ENCODE data around the gene FYN. TPM values are rescaled to one million over a fixed set of nuclear protein-coding genes. Genes with fewer than 3 reads are reported as not detected.
"Not testable (repeated sequence)": the region's sequence is repeated elsewhere in the genome, so short reads cannot be mapped to it uniquely, and the experiment has no call there.

Gene FYN
- 319 TPM for total RNA-seq

- FAIRE-seq = peak; percentile 52
Measured at GRCh38 chr6:111873178-111874024, at the start of gene FYN. Gene FYN (minus strand): TSS chr6:111873452. CDS start chr6:111720051, 153,401 bp downstream.

GRCh38 chr6:111922454-111923297 lies 49.4 kb upstream of the FYN start:
- FAIRE-seq (no peak), DNase-seq (ENCODE audit: low spot score in 2 of 2) (no peak)

More at GRCh38 chr6:111873178-111874024, at the start of gene FYN:
- peak; percentile 98 for DNase-seq (ENCODE audit: low spot score in 2 of 2)

- DNase-seq (ENCODE audit: low spot score in 2 of 2) = no peak
- no peak for FAIRE-seq
Measured at GRCh38 chr6:111921103-111921502, 47.9 kb upstream of the FYN start.

GRCh38 chr6:111920578-111920977 lies 47.3 kb upstream of the FYN start:
- DNase-seq (ENCODE audit: low spot score in 2 of 2) (no peak), FAIRE-seq (no peak)

GRCh38 chr6:111918825-111919224 lies 45.6 kb upstream of the FYN start:
- FAIRE-seq (no peak), DNase-seq (ENCODE audit: low spot score in 2 of 2) (no peak)

- FAIRE-seq = no peak
- no peak for DNase-seq (ENCODE audit: low spot score in 2 of 2)
Measured at GRCh38 chr6:111916747-111917146, 43.5 kb upstream of the FYN start.

- DNase-seq (ENCODE audit: low spot score in 2 of 2) = no peak
- no peak for FAIRE-seq
Measured at GRCh38 chr6:111914617-111915016, 41.4 kb upstream of the FYN start.

GRCh38 chr6:111912904-111913303 lies 39.7 kb upstream of the FYN start:
- no peak for FAIRE-seq

GRCh38 chr6:111911428-111911827 lies 38.2 kb upstream of the FYN start:
- no peak for FAIRE-seq
- no peak for DNase-seq (ENCODE audit: low spot score in 2 of 2)

More at GRCh38 chr6:111912904-111913303, 39.7 kb upstream of the FYN start:
- no peak for DNase-seq (ENCODE audit: low spot score in 2 of 2)

GRCh38 chr6:111909238-111909637 lies 36.0 kb upstream of the FYN start:
- DNase-seq (ENCODE audit: low spot score in 2 of 2) (no peak), FAIRE-seq (no peak)

GRCh38 chr6:111908365-111908764 lies 35.1 kb upstream of the FYN start:
- not testable (repeated sequence) for FAIRE-seq; DNase-seq (ENCODE audit: low spot score in 2 of 2)

- DNase-seq (ENCODE audit: low spot score in 2 of 2) (no peak), FAIRE-seq (no peak)
Measured at GRCh38 chr6:111900735-111901134, 27.5 kb upstream of the FYN start.

GRCh38 chr6:111899531-111899930 lies 26.3 kb upstream of the FYN start:
- DNase-seq (ENCODE audit: low spot score in 2 of 2) = no peak
- FAIRE-seq = no peak

GRCh38 chr6:111898452-111898851 lies 25.2 kb upstream of the FYN start:
- DNase-seq (ENCODE audit: low spot score in 2 of 2) (no peak), FAIRE-seq (no peak)

GRCh38 chr6:111894951-111895350 lies 21.7 kb upstream of the FYN start:
- FAIRE-seq (no peak), DNase-seq (ENCODE audit: low spot score in 2 of 2) (no peak)

- DNase-seq (ENCODE audit: low spot score in 2 of 2) (no peak), FAIRE-seq (no peak)
Measured at GRCh38 chr6:111894272-111894671, 21.0 kb upstream of the FYN start.

GRCh38 chr6:111892431-111892830 lies 19.2 kb upstream of the FYN start:
- FAIRE-seq = no peak
- DNase-seq (ENCODE audit: low spot score in 2 of 2) = no peak

- DNase-seq (ENCODE audit: low spot score in 2 of 2) (no peak), FAIRE-seq (no peak)
Measured at GRCh38 chr6:111890988-111891387, 17.7 kb upstream of the FYN start.

GRCh38 chr6:111888928-111889695 lies 15.9 kb upstream of the FYN start:
- no peak for FAIRE-seq
- DNase-seq (ENCODE audit: low spot score in 2 of 2) = no peak

GRCh38 chr6:111886793-111887192 lies 13.5 kb upstream of the FYN start:
- DNase-seq (ENCODE audit: low spot score in 2 of 2); FAIRE-seq: not testable (repeated sequence)
